Measurements from ENCODE around the gene BCL7A. TPM values are rescaled to one million over a fixed set of nuclear protein-coding genes. Genes with fewer than 3 reads are reported as not detected.

The BCL7A gene
- polyA plus RNA-seq, 1 of the 3 experiments (the other 2 are of a cell fraction), result 34.0 TPM

DNA sequence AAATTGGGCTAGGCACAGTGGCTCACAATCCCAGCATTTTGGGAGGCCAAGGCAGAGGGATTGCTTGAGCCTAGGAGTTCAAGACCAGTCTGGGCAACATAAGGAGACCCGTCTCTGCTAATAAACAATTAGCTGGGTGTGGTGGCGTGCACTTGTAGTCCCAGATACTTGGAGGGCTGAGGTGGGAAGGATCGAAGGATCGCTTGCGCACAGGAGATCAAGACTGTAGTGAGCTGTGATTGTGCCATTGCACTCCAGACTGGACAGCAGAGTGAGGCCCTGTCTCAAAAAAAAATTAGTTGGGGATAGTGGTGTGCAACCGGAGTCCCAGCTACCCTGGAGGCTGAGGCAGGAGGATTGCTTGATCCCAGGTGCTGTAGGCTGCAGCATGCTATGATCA is 38.7 kb upstream of the BCL7A start:
- Histone ChIP-seq H3K27me3 (ENCODE audit: insufficient read depth) (no peaks in the 10 kb centered on the region), H3K4me1 (ENCODE audit: control insufficient read depth in 1 of 2, insufficient read depth in 2 of 2, low read depth in 1 of 2, low read length in 1 of 2) (peaks cover 0 to 7% of the 10 kb centered on the region in 2 experiments; a peak in 1 of 4 replicates), H3K9ac (no peak overlapping the region), H2AFZ (ENCODE audit: low read depth) (no peak overlapping the region), H3F3A (replicated peaks; ENCODE audit: insufficient read depth) (peaks cover 3% of the 10 kb centered on the region), H3K9me3 (no peaks in the 10 kb centered on the region), H3K27ac (ENCODE audit: low read depth in 2 of 2, low read length in 1 of 2) (no peak overlapping the region), H3K4me3 (ENCODE audit: low read depth in 2 of 2, low read length in 1 of 2) (no peak overlapping the region), H3K9me2 (no peaks in the 10 kb centered on the region), H4K20me1 (ENCODE audit: insufficient read depth) (no peaks in the 10 kb centered on the region), H3K4me2 (no peak overlapping the region), H3K36me3 (replicated peaks in 1 of 2; ENCODE audit: control insufficient read depth in 1 of 2, insufficient read depth in 2 of 2, low read length in 1 of 2) (no peaks in the 10 kb centered on the region), H3K79me2 (ENCODE audit: insufficient read depth) (no peaks in the 10 kb centered on the region)
- 93% methylated on average over 6 of the region's 6 CpGs for WGBS (ENCODE audit: low lambda C conversion rate)
- DNase-seq, result no peak
- TF ChIP-seq RFX5 (IDR thresholded peaks at IDR 0.05; ENCODE audit: low read length), result no peak
- TF ChIP-seq RXRA (IDR thresholded peaks at IDR 0.05; ENCODE audit: borderline replicate concordance, low read depth), result no peak
- TF ChIP-seq, protein P1, sequence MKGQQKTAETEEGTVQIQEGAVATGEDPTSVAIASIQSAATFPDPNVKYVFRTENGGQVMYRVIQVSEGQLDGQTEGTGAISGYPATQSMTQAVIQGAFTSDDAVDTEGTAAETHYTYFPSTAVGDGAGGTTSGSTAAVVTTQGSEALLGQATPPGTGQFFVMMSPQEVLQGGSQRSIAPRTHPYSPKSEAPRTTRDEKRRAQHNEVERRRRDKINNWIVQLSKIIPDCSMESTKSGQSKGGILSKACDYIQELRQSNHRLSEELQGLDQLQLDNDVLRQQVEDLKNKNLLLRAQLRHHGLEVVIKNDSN (IDR thresholded peaks at IDR 0.05; ENCODE audit: borderline replicate concordance, low read depth), result no peak
- TF ChIP-seq YY1 (IDR thresholded peaks at IDR 0.05; ENCODE audit: low read depth), result no peak
- TF ChIP-seq RCOR1 (IDR thresholded peaks at IDR 0.05; ENCODE audit: low read length), result no peak
- TF ChIP-seq NRF1 (IDR thresholded peaks at IDR 0.05; ENCODE audit: low read depth, low read length), result no peak
- TF ChIP-seq TEAD4 (IDR thresholded peaks at IDR 0.05; ENCODE audit: borderline replicate concordance, insufficient read depth), result no peak
- TF ChIP-seq GABPA (IDR thresholded peaks at IDR 0.05; ENCODE audit: low read depth), result no peak
- TF ChIP-seq, protein P2, sequence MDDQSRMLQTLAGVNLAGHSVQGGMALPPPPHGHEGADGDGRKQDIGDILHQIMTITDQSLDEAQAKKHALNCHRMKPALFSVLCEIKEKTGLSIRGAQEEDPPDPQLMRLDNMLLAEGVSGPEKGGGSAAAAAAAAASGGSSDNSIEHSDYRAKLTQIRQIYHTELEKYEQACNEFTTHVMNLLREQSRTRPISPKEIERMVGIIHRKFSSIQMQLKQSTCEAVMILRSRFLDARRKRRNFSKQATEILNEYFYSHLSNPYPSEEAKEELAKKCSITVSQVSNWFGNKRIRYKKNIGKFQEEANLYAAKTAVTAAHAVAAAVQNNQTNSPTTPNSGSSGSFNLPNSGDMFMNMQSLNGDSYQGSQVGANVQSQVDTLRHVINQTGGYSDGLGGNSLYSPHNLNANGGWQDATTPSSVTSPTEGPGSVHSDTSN (IDR thresholded peaks at IDR 0.05), result no peak
- no peak for TF ChIP-seq MEF2A (IDR thresholded peaks at IDR 0.05; ENCODE audit: borderline replicate concordance, low read depth)
- TF ChIP-seq, protein P3, sequence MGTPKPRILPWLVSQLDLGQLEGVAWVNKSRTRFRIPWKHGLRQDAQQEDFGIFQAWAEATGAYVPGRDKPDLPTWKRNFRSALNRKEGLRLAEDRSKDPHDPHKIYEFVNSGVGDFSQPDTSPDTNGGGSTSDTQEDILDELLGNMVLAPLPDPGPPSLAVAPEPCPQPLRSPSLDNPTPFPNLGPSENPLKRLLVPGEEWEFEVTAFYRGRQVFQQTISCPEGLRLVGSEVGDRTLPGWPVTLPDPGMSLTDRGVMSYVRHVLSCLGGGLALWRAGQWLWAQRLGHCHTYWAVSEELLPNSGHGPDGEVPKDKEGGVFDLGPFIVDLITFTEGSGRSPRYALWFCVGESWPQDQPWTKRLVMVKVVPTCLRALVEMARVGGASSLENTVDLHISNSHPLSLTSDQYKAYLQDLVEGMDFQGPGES (IDR thresholded peaks at IDR 0.05; ENCODE audit: low read depth, low read length), result no peak
- TF ChIP-seq ELF1 (IDR thresholded peaks at IDR 0.05), result no peak
- TF ChIP-seq FOXM1 (IDR thresholded peaks at IDR 0.05; ENCODE audit: low read depth), result no peak
- TF ChIP-seq, protein P4, sequence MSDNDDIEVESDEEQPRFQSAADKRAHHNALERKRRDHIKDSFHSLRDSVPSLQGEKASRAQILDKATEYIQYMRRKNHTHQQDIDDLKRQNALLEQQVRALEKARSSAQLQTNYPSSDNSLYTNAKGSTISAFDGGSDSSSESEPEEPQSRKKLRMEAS (IDR thresholded peaks at IDR 0.05; ENCODE audit: low read depth), result no peak
- no peak for TF ChIP-seq EZH2phosphoT487 (IDR thresholded peaks at IDR 0.05; ENCODE audit: borderline replicate concordance, low read depth)
- TF ChIP-seq MXI1 (IDR thresholded peaks at IDR 0.05; ENCODE audit: low read depth, low read length), result no peak
- TF ChIP-seq, protein P5, sequence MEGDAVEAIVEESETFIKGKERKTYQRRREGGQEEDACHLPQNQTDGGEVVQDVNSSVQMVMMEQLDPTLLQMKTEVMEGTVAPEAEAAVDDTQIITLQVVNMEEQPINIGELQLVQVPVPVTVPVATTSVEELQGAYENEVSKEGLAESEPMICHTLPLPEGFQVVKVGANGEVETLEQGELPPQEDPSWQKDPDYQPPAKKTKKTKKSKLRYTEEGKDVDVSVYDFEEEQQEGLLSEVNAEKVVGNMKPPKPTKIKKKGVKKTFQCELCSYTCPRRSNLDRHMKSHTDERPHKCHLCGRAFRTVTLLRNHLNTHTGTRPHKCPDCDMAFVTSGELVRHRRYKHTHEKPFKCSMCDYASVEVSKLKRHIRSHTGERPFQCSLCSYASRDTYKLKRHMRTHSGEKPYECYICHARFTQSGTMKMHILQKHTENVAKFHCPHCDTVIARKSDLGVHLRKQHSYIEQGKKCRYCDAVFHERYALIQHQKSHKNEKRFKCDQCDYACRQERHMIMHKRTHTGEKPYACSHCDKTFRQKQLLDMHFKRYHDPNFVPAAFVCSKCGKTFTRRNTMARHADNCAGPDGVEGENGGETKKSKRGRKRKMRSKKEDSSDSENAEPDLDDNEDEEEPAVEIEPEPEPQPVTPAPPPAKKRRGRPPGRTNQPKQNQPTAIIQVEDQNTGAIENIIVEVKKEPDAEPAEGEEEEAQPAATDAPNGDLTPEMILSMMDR (IDR thresholded peaks at IDR 0.05), result no peak
- TF ChIP-seq, protein P6, sequence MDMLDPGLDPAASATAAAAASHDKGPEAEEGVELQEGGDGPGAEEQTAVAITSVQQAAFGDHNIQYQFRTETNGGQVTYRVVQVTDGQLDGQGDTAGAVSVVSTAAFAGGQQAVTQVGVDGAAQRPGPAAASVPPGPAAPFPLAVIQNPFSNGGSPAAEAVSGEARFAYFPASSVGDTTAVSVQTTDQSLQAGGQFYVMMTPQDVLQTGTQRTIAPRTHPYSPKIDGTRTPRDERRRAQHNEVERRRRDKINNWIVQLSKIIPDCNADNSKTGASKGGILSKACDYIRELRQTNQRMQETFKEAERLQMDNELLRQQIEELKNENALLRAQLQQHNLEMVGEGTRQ (IDR thresholded peaks at IDR 0.05; ENCODE audit: borderline replicate concordance, low read depth, low read length), result no peak
- CTCF ChIA-PET, result interaction anchor here (0.5 to 1.0 kb wide), 4 partner anchors 40 to 69 kb away, joined by 3 to 4 read pairs (median 3); no protein-coding TSS in a partner anchor
- POLR2A ChIA-PET, result no interaction called here
